H1 (cell line): ENCODE results near the gene C1QTNF1. TPM values are rescaled to one million over a fixed set of nuclear protein-coding genes. Genes with fewer than 3 reads are reported as not detected.

ENCODE experiments used
- CTCF ChIA-PET: fragments of 300-600 bp; sonication (Branson Sonifier 250); formaldehyde crosslinking; loops from one replicate; lab custom pipeline; 2021; ENCODE audit not compliant: partially characterized antibody; lab: Charles Lee
- POLR2A ChIA-PET: fragments of 300-600 bp; sonication (Branson Sonifier 250); formaldehyde crosslinking; loops from one replicate; lab custom pipeline; 2021; ENCODE audit warnings: inconsistent platforms; ENCODE audit not compliant: partially characterized antibody; lab: Charles Lee
- DNase-seq, 2 experiments: peaks; one replicate each; pipeline versions ENCODE4 v3.0.0 to v3.0.0-alpha.2; 2010 to 2022; ENCODE audit warnings: low spot score in 2 of 2, low read depth in 1 of 2, mixed read lengths in 1 of 2
- FAIRE-seq: peaks from 2 replicates; lab custom pipeline; 2011; peaks lifted over from hg19 to GRCh38; lab: Jason Lieb, UNC
- H2AFZ ChIP-seq: 2 replicates; pipeline ENCODE4 v1.8.1; 2012; ENCODE audit warnings: low read length, inconsistent platforms
- H2AK5ac ChIP-seq: 2 replicates; pipeline ENCODE4 v1.6.1; 2013; ENCODE audit warnings: low read depth, low read length
- H2BK120ac ChIP-seq: replicated peaks from 2 replicates; pipeline ENCODE3; 2013; ENCODE audit warnings: low read depth, low read length, inconsistent platforms
- H2BK12ac ChIP-seq: 2 replicates; pipeline ENCODE4 v1.6.1; 2013; ENCODE audit warnings: low read depth, low read length
- H2BK15ac ChIP-seq: 2 replicates; pipeline ENCODE4 v1.6.1; 2013; ENCODE audit warnings: low read length
- H2BK20ac ChIP-seq: 2 replicates; pipeline ENCODE4 v1.6.1; 2013; ENCODE audit warnings: low read length
- H2BK5ac ChIP-seq: 2 replicates; pipeline ENCODE4 v1.6.1; 2013; ENCODE audit warnings: low read depth, low read length
- H3K14ac ChIP-seq: 2 replicates; pipeline ENCODE4 v1.6.1; 2013; ENCODE audit warnings: inconsistent platforms; ENCODE audit not compliant: insufficient read length
- H3K18ac ChIP-seq: 2 replicates; pipeline ENCODE4 v1.6.1; 2013; ENCODE audit warnings: low read length; ENCODE audit errors: extremely low read depth
- H3K23ac ChIP-seq: 2 replicates; pipeline ENCODE4 v1.6.1; 2013; ENCODE audit warnings: inconsistent platforms; ENCODE audit not compliant: insufficient read length
- H3K23me2 ChIP-seq: 2 replicates; pipeline ENCODE4 v1.6.1; 2013; ENCODE audit warnings: low read depth, low read length
- H3K27ac ChIP-seq: 2 replicates; pipeline ENCODE4 v1.6.1; 2011; ENCODE audit warnings: low read depth, low read length, inconsistent platforms
- H3K27me3 ChIP-seq, 4 experiments: replicated peaks in 1 of 4; 1 replicate in 1 of 4; 2 replicates in 3 of 4; pipeline versions ENCODE4 v1.6.1 to v1.8.1; 2011 to 2013; ENCODE audit warnings: low read length in 3 of 4, mild to moderate bottlenecking in 3 of 4, inconsistent platforms in 2 of 4, mixed read lengths in 2 of 4, moderate library complexity in 1 of 4; ENCODE audit not compliant: control insufficient read depth in 3 of 4, insufficient read depth in 3 of 4; ENCODE audit errors: extremely low read depth in 1 of 4
- H3K36me3 ChIP-seq, 4 experiments: 2 replicates each; pipeline versions ENCODE4 v1.6.1 to v1.8.1; 2011 to 2013; ENCODE audit warnings: mild to moderate bottlenecking in 4 of 4, low read length in 3 of 4, moderate library complexity in 2 of 4, control low read depth in 1 of 4, inconsistent platforms in 1 of 4; ENCODE audit not compliant: insufficient read depth in 4 of 4, control insufficient read depth in 2 of 4
- H3K4ac ChIP-seq: replicated peaks from 2 replicates; pipeline ENCODE3; 2013; ENCODE audit warnings: low read length, low read depth, mixed read lengths, inconsistent platforms; ENCODE audit not compliant: insufficient read length
- H3K4me1 ChIP-seq, 4 experiments: replicated peaks in 1 of 4; 1 replicate in 1 of 4; 2 replicates in 3 of 4; pipeline versions ENCODE4 v1.6.1 to v1.8.1; 2011 to 2013; ENCODE audit warnings: low read length in 3 of 4, inconsistent platforms in 2 of 4, mixed read lengths in 1 of 4; ENCODE audit not compliant: insufficient read depth in 4 of 4, control insufficient read depth in 3 of 4
- H3K4me2 ChIP-seq, 2 experiments: 2 replicates each; pipeline versions ENCODE4 v1.6.1 to v1.8.1; 2011 to 2013; ENCODE audit warnings: low read depth in 2 of 2, low read length in 2 of 2, control low read depth in 1 of 2, inconsistent platforms in 1 of 2, mild to moderate bottlenecking in 1 of 2; ENCODE audit not compliant: insufficient read depth in 1 of 2
- H3K4me3 ChIP-seq, 4 experiments: fragments of 200-600, 300-600 bp in 1 of 4; sonication (generic), shearing (Covaris generic), sonication (Bioruptor Twin) in 1 of 4; 2 replicates each; pipeline versions ENCODE4 v1.5.1 to v1.8.1; 2011 to 2016; ENCODE audit warnings: low read length in 4 of 4, low read depth in 3 of 4, control low read depth in 2 of 4, inconsistent platforms in 2 of 4, mild to moderate bottlenecking in 2 of 4, mixed read lengths in 1 of 4, moderate library complexity in 1 of 4; ENCODE audit not compliant: insufficient read depth in 2 of 4; ENCODE audit errors: extremely low read depth in 1 of 4
- H3K56ac ChIP-seq: replicated peaks from 2 replicates; pipeline ENCODE3; 2013; ENCODE audit warnings: low read depth, mild to moderate bottlenecking, mixed read lengths, low read length, inconsistent platforms; ENCODE audit not compliant: insufficient read length
- H3K79me1 ChIP-seq: 2 replicates; pipeline ENCODE4 v1.6.1; 2013; ENCODE audit warnings: low read depth, low read length, control low read depth
- H3K79me2 ChIP-seq, 2 experiments: 2 replicates each; pipeline versions ENCODE4 v1.6.1 to v1.8.1; 2012 to 2013; ENCODE audit warnings: low read length in 2 of 2, mild to moderate bottlenecking in 2 of 2, inconsistent platforms in 1 of 2; ENCODE audit not compliant: insufficient read depth in 2 of 2, control insufficient read depth in 1 of 2
- H3K9ac ChIP-seq, 4 experiments: replicated peaks in 1 of 4; 1 replicate in 1 of 4; 2 replicates in 3 of 4; pipeline versions ENCODE4 v1.6.1 to v1.8.1; 2011 to 2013; ENCODE audit warnings: low read depth in 3 of 4, low read length in 3 of 4, control low read depth in 2 of 4, mild to moderate bottlenecking in 2 of 4, moderate library complexity in 2 of 4, inconsistent platforms in 1 of 4; ENCODE audit errors: extremely low read depth in 1 of 4
- H3K9me3 ChIP-seq, 2 experiments: 2 replicates each; pipeline versions ENCODE4 v1.6.1 to v1.8.1; 2012 to 2013; ENCODE audit warnings: mild to moderate bottlenecking in 2 of 2, moderate library complexity in 2 of 2, control low read depth in 1 of 2, inconsistent platforms in 1 of 2, low read depth in 1 of 2, low read length in 1 of 2, mixed read lengths in 1 of 2; ENCODE audit not compliant: insufficient read depth in 2 of 2
- H4K20me1 ChIP-seq, 2 experiments: replicated peaks in 1 of 2; 2 replicates each; pipeline versions ENCODE3 to v1.8.1; 2011 to 2013; ENCODE audit warnings: inconsistent platforms in 2 of 2, low read length in 2 of 2, mild to moderate bottlenecking in 1 of 2; ENCODE audit not compliant: insufficient read depth in 2 of 2, control insufficient read depth in 1 of 2
- H4K5ac ChIP-seq: 2 replicates; pipeline ENCODE4 v1.6.1; 2013; ENCODE audit warnings: low read length, low read depth, mixed read lengths, inconsistent platforms; ENCODE audit not compliant: insufficient read length
- H4K8ac ChIP-seq: 2 replicates; pipeline ENCODE4 v1.8.0; 2013; ENCODE audit warnings: mild to moderate bottlenecking, moderate library complexity, low read length, inconsistent platforms; ENCODE audit not compliant: insufficient read depth; ENCODE audit errors: extremely low read depth
- H4K91ac ChIP-seq: replicated peaks from 2 replicates; pipeline ENCODE3; 2013; ENCODE audit warnings: low read length, mixed read lengths, inconsistent platforms; ENCODE audit not compliant: insufficient read length
- CBX8 ChIP-seq: fragments of 300-800, 300-1000 bp; sonication (generic); IDR thresholded peaks from 2 replicates; pipeline ENCODE4 v1.7.1; 2016; ENCODE audit warnings: low read depth, low read length, borderline replicate concordance
- CEBPB ChIP-seq: IDR thresholded peaks from 2 replicates; pipeline ENCODE4 v1.6.1; 2012; ENCODE audit warnings: low read depth, low read length
- CHD2 ChIP-seq: IDR thresholded peaks from 2 replicates; pipeline ENCODE4 v1.6.1; 2012; ENCODE audit warnings: low read length, improper control_type of control experiment
- EGR1 ChIP-seq: IDR thresholded peaks from 2 replicates; pipeline ENCODE4 v1.6.1; 2011; ENCODE audit warnings: low read depth, low read length, borderline replicate concordance
- FOSL1 ChIP-seq: IDR thresholded peaks from 2 replicates; pipeline ENCODE4 v1.6.1; 2011; ENCODE audit warnings: mild to moderate bottlenecking, low read depth, low read length, moderate library complexity; ENCODE audit not compliant: insufficient read depth
- GABPA ChIP-seq: IDR thresholded peaks from 2 replicates; pipeline ENCODE4 v1.6.1; 2011; ENCODE audit warnings: mild to moderate bottlenecking, low read length, moderate library complexity, borderline replicate concordance; ENCODE audit not compliant: insufficient read depth
- HDAC2 ChIP-seq, 2 experiments: fragments of 300-600 bp in 1 of 2; sonication (generic) in 1 of 2; IDR thresholded peaks; 2 replicates each; pipeline ENCODE4 v1.6.1; 2011 to 2012; ENCODE audit warnings: low read depth in 2 of 2, low read length in 2 of 2, mild to moderate bottlenecking in 2 of 2, moderate library complexity in 2 of 2, borderline replicate concordance in 1 of 2, inconsistent platforms in 1 of 2
- KDM4A ChIP-seq: IDR thresholded peaks from one replicate; pipeline ENCODE4 v1.7.1; 2012; ENCODE audit warnings: low read depth, mild to moderate bottlenecking, moderate library complexity, low read length, inconsistent platforms; ENCODE audit not compliant: severe bottlenecking
- POU5F1 ChIP-seq: IDR thresholded peaks from 2 replicates; pipeline ENCODE4 v1.6.1; 2011; ENCODE audit warnings: low read depth, mild to moderate bottlenecking, low read length, moderate library complexity
- TBP ChIP-seq: IDR thresholded peaks from 2 replicates; pipeline ENCODE4 v1.6.1; 2011; ENCODE audit warnings: low read depth, low read length, improper control_type of control experiment
- TCF12 ChIP-seq: IDR thresholded peaks from 2 replicates; pipeline ENCODE4 v1.6.1; 2011; ENCODE audit warnings: low read depth, mild to moderate bottlenecking, low read length
- WGBS, 2 experiments: shearing (Covaris generic) in 1 of 2; methylation state at CpG; one replicate each; pipeline versions ENCODE4 v1.1.6 to v1.1.7; 2013 to 2015; ENCODE audit warnings: low lambda C conversion rate in 2 of 2, mixed read lengths in 2 of 2, inconsistent platforms in 1 of 2, low coverage in 1 of 2, missing lambda C conversion rate in 1 of 2; ENCODE audit not compliant: insufficient replicate concordance in 2 of 2, insufficient coverage in 1 of 2, insufficient read length in 1 of 2; ENCODE audit errors: extremely low coverage in 1 of 2, missing lambda C conversion rate in 1 of 2; 5-methylcytosine and 5-hydroxymethylcytosine counted together
- polyA plus RNA-seq, 7 experiments: library from polyadenylated mRNA; depleted of rRNA in 3 of 7; stranded (reverse) in 5 of 7; unstranded in 2 of 7; fragments of >200 nt in 5 of 7; fragments of 200-250 nt in 2 of 7; gene quantifications; 1 replicate in 5 of 7; 2 replicates in 1 of 7; 4 replicates in 1 of 7; pipeline versions ENCODE4 v1.2.1 to v1.2.3, GENCODE V29; 2011 to 2013; ENCODE audit warnings: missing spikeins in 2 of 7, mixed read lengths in 2 of 7
- total RNA-seq: library from RNA; stranded (reverse); fragmentation: NEBNext Ultra II Directional; extraction: Animal tissue kit (Norgen Biotek cat#: 25700); gene quantifications from 2 replicates; pipeline ENCODE4 v1.2.1, GENCODE V29; 2021
- TF ChIP-seq, protein P1 (sequence below): IDR thresholded peaks from 2 replicates; pipeline ENCODE4 v1.6.1; 2011; ENCODE audit warnings: low read length, improper control_type of control experiment

C1QTNF1 gene
- total and polyA plus RNA-seq, 2 of the 8 experiments (the other 6 are each of a cell fraction or from before 2014, with no cell fraction given) = 1.5 to 2.5 TPM

DNA sequence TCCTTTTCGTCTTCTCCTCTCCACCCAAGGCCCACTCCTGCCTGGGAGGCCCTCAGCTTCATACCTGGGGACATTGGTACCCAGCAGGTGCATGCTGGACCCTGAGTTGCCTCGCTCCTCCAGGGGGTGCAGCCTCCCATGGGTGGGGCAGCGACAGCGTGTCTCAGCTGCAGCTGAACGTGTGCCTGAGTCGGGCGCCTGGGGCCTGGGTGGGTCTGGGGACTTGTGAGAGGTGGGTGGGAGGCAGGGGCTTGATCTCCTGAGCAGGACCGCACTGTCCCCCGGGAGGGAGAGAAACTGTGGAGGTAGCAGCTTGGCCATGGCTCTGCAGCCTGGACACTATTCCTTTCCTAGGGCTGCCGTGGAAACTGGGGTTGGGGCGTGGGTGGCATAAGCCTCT lies 25.9 kb downstream of the C1QTNF1 start:
- no peak overlapping the region for H4K5ac ChIP-seq
- H2BK12ac ChIP-seq = no peak overlapping the region
- no peak overlapping the region for H3K14ac ChIP-seq
- H3K79me2 ChIP-seq = no peaks in the 10 kb centered on the region
- H4K20me1 ChIP-seq = no peaks in the 10 kb centered on the region
- H3K9ac ChIP-seq = no peak overlapping the region
- no peak overlapping the region for H4K91ac ChIP-seq
- no peak overlapping the region for H2BK5ac ChIP-seq
- H2AK5ac ChIP-seq = no peak overlapping the region
- peaks cover 0 to 2% (median 0%) of the 10 kb centered on the region in 4 experiments; a peak in 3 of 7 replicates for H3K27me3 ChIP-seq
- H3K4me3 ChIP-seq = no peak overlapping the region
- no peak overlapping the region for H2BK20ac ChIP-seq
- FAIRE-seq = no peak
- no peaks in the 10 kb centered on the region for H3K79me1 ChIP-seq
- H3K23ac ChIP-seq = no peak overlapping the region
- peaks cover 0 to 8% of the 10 kb centered on the region in 2 experiments; a peak in 3 of 4 replicates for H3K9me3 ChIP-seq
- H3K27ac ChIP-seq = no peak overlapping the region
- H4K8ac ChIP-seq = no peak overlapping the region
- DNase-seq = no peak
- H3K36me3 ChIP-seq = no peaks in the 10 kb centered on the region
- no peak overlapping the region for H3K4ac ChIP-seq
- 80% methylated on average over 9 of the region's 11 CpGs; no CpG with 5 or more reads in 1 of the 2 experiments for WGBS, 2 experiments
- ChIA-PET CTCF (interaction anchor here (1.0 to 2.6 kb wide), 7 partner anchors 9 to 345 kb away, joined by 3 to 9 read pairs (median 5); no protein-coding TSS in a partner anchor), POLR2A (interaction anchor here (1.9 kb wide), 1 partner anchor 15 kb away, joined by 4 read pairs; no protein-coding TSS in a partner anchor)
- no peak overlapping the region for H3K56ac ChIP-seq
- no peaks in the 10 kb centered on the region for H3K4me1 ChIP-seq
- H2BK120ac ChIP-seq = no peak overlapping the region
- no peak overlapping the region for H3K18ac ChIP-seq
- H2AFZ ChIP-seq = no peak overlapping the region
- no peaks in the 10 kb centered on the region for H3K23me2 ChIP-seq
- no peak overlapping the region for H3K4me2 ChIP-seq
- no peak overlapping the region for H2BK15ac ChIP-seq
- TF ChIP-seq TBP = no peak
- TF ChIP-seq CBX8 = no peak
- TF ChIP-seq, protein P1, sequence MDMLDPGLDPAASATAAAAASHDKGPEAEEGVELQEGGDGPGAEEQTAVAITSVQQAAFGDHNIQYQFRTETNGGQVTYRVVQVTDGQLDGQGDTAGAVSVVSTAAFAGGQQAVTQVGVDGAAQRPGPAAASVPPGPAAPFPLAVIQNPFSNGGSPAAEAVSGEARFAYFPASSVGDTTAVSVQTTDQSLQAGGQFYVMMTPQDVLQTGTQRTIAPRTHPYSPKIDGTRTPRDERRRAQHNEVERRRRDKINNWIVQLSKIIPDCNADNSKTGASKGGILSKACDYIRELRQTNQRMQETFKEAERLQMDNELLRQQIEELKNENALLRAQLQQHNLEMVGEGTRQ = no peak
- no peak for TF ChIP-seq KDM4A
- TF ChIP-seq TCF12 = no peak
- TF ChIP-seq CEBPB = no peak
- TF ChIP-seq EGR1 = no peak
- TF ChIP-seq CHD2 = no peak
- TF ChIP-seq GABPA = no peak
- no peak for TF ChIP-seq HDAC2 (IDR thresholded peaks at IDR 0.05; ENCODE audit: borderline replicate concordance in 1 of 2, low read depth in 2 of 2, low read length in 2 of 2)
- TF ChIP-seq POU5F1 = no peak
- TF ChIP-seq FOSL1 = no peak
